HG03095 (cell line): ENCODE data around the gene CACNA1A.
"Not testable (repeated sequence)": the region's sequence is repeated elsewhere in the genome, so short reads cannot be mapped to it uniquely, and the experiment has no call there.

Experiments
- ATAC-seq: cut with Tn5 transposase; IDR thresholded peaks from one replicate; pipeline ENCODE4 v1.9.1; 2021; ENCODE audit warnings: moderate library complexity; ENCODE audit not compliant: unreplicated experiment

The CACNA1A gene

GRCh38 chr19:13282486-13283065 lies 223.7 kb downstream of the CACNA1A start:
- ATAC-seq, result no peak

GRCh38 chr19:13281567-13282291 lies 224.6 kb downstream of the CACNA1A start:
- ATAC-seq, result no peak

DNA sequence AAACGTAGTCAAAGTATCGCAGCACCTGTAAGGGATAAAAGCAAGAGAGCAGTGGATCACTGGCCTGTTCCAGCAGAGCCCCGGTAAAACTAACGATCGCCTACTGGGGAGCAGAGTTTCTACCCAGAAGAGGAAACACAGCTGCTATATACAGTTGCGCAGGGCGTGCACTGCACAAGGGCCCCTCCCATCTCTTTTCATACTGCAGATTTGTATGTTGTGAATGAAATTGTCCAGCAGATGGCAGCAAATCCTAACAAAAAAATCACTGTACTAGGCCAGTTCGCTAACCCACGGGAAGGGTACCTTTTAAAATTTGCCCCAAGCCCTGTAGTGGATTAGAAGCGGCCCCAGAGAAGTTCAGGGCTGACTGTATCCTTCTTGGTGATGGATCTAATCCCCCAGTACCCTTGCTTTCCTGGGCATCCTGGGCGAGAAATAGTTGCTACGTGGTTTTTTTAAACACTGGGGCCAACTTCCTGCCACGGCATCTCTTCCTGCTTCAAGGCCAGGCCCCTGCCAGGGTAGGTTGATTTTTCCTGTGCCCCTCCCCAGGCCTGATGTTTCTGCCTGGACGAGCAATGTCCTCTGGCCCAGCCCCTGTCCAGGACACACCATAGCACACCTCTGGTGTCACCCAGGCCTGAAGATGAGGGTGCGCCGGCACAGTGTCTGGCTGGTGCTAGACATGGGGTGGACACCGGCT lies 229.0 kb downstream of the CACNA1A start:
- ATAC-seq, result no peak

GRCh38 chr19:13275016-13275722 lies 231.1 kb downstream of the CACNA1A start:
- no peak for ATAC-seq

DNA sequence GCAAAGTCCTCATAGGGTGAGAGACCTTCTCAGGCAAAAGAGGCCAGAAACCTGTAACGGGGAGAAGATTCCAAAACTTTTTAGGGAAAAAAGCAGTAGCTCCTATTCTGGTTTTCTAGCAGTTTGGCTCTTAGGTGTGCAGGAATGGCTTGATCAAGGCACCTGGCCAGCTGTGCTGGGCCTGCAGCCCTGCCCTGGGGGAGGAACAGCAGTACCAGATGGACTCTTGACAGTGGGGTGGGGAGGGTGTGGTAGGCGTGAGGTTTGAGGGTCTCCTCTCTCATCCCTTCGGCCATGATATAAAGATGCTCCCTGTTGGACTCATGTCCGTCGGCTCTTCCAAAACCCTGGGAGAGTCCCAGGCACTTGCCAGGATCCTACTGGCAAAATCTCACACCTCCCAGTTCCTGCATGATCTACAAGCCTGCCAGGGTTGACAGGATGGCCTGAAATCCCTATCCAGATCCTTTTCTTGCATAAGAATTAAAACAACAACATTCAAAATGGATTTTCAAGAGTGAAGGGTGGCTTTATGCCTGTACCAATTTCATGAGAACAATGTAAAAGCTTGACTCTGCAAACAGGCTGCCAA lies 235.7 kb downstream of the CACNA1A start:
- ATAC-seq, result no peak

DNA sequence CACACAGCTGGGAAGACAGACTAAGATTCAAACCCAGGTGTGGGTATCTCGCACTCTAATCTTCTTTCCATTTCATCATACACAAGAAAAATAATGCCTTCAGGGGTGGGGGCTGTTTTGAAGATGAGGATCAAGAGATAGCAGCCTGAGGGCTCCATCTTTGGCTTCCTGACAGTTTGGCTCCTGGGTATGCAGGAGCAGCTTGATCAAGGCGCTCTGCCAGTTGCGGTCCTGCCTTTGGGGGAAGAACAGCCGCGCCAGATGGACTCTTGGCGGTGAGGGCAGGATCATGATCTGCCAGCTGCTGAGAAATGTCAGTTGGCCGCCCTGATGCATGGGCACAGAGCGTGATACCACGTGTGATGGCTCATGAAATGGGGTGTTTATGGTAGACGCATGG lies 236.9 kb downstream of the CACNA1A start:
- no peak for ATAC-seq

DNA sequence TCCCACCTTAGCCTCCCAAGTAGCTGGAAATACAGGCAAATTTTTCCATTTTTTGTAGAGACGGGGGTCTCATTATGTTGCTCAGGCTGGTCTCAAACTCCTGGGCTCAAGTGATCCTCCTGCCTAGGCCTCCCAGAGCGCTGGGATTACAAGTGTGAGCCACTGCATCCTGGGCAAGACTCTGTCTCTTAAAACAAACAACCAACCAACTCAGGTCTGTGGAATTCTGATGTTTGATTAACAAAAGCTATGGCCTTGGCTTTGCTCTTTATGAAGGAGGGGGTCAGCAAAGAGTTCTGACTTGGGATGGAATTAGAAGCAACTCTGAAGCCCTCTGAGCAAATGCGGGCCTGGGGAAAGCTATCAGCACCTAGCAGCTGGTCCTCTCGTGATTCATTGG lies 238.4 kb downstream of the CACNA1A start:
- no peak for ATAC-seq

DNA sequence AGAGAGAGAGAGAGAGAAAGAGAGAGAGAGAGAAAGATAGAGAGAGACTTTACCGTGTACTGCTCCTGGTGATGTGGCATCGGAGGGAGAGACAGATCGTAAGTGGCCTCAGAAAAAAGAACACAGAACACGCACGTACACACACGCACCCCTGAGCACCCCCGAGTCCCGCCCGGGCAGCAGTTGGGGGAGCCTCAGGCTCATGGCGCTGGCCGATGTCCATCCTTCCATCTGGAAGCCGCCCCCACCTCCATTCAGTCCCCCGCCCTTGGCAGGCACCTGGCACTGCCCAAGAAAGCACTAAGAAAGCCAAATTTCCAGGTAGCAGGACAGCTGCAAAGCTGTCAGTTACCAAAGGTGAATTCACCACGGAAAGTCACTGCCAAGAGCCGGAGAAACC lies 239.1 kb downstream of the CACNA1A start:
- ATAC-seq, result no peak

DNA sequence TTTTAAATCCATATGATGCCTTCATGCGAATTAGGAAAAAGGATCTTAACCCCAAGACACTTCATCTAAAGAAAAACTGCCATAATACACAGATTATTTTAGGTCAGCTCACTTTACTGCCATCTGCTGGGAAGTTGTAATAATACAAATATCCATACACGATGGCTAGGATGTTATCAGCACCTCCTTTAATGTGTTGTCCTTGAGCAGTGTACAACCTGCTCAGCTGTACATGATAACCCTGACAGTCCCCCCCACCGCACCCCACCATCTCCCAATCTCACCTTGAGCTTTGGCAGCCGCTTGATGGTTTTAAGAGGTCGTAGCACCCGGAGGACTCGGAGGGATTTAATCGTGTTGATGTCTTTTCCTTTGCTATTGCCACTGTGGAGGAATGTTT lies 243.8 kb downstream of the CACNA1A start:
- ATAC-seq, result no peak

DNA sequence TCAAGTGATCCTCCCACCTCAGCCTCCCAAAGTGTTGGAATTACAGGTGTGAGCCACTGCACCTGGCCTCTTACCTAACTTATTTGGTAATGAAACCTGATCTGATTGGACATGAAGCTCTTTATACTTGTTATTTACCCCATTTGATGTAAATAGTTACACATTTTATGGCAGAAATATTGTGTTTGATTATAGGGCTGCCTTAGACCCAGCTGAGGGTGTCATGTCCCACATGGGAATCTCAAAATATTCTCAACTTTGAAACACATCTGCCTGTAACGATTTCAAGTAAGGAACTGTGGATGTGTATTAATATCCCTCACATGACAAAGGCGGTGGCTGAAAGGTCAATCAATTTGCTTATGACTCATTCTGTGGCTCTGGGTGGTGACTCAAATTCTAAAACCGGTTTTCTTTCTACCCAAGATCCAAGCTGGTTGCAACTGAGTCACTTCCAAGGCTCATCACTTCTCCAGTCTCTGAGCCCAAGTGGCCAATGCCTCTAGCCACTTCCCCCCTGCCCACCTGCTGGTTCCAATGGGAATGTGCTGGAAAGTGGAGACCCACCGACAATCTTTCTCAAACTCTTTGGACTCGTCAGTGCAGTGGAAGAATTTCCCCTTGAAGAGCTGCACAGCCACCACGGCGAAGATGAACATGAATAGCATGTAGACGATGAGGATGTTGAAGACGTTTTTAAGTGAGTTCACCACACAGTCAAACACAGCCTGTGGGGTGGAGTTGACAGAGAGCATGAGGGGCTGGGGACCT lies 245.2 kb downstream of the CACNA1A start:
- peak; percentile 65 for ATAC-seq

- no peak for ATAC-seq
Measured at GRCh38 chr19:13256918-13257317, 249.4 kb downstream of the CACNA1A start.

GRCh38 chr19:13256398-13256797 lies 249.9 kb downstream of the CACNA1A start:
- not testable (repeated sequence) for ATAC-seq

DNA sequence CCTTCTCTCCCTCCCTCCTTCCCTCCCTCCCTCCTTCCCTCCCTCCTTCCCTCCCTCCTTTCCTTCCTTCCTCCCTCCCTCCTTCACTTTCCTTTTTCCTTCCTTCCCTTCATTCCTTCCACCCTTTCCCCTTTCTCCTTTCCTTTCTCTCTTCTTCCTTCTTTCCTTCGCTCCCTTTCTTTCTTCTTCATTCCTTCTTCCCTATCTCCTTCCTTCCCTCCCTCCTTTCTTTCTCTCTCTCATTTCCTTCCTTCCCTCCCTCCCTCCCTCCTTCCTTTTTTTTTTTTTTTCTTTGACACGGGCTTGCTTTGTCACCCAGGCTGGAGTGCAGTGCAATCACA lies 250.6 kb downstream of the CACNA1A start:
- no peak for ATAC-seq

DNA sequence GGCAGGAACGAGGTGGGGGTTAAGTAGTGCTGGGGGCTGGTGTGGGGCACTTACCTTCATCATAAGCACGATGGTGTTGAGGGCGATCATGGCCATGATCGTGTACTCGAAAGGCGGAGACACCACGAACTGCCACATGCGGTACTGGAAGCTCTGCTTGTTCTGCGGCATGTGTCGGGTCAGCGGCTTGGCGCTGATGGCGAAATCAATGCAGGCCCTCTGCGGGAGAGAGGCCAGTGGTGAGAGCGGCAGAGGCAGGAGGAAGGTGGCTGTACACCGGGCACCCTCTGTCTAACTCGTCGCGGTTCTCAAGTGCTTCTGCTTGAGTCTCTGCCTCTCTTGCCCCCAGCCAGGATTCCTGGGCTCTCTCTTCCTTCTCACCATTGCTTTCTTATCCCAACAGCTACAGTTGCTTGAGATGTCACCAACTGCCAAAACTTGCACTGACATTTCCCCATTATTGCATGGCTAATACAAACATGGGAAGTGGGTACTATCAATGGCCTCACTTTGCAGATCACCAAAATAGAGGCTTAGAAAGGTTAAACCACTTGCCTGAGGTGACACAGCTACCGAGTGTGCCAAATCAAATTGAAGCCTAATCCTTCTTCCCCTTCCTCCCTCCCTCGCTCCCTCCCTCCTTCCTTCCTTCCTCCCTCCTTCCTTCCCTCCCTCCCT lies 251.1 kb downstream of the CACNA1A start:
- ATAC-seq, result no peak

DNA sequence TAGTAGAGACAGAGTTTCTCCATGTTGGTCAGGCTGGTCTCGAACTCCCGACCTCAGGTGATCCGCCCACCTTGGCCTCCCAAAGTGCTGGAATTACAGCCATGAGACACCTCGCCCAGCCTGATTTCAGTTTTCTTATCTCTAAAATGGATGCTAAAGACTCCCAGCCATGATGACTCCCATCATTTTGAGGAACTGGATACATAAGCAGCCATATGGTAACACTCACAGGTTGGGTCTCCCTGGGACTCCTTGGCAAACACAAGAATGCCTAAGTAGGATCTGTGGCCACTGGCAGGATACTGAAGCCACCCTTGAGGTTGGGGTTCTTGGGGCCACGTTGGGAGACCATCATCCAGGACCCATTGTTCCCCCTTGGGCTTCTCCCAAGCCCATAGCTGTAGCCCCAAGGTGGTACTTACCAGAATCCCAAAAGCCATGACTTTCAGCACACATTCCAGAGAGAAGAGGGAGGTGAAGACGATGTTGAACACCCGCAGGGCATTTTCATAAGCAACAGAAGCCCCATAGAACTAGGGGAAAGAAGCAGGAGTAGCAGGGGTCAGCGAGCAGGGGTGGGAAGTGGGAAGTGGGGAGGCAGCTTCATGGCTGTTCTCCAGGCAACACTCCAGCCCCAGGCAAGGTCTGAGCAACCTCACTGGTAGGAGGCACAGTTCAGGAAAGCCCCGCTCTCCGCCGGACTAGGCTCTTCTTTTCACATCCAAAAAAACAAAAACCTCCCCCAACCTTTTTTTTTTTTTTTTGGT lies 253.5 kb downstream of the CACNA1A start:
- no peak for ATAC-seq

DNA sequence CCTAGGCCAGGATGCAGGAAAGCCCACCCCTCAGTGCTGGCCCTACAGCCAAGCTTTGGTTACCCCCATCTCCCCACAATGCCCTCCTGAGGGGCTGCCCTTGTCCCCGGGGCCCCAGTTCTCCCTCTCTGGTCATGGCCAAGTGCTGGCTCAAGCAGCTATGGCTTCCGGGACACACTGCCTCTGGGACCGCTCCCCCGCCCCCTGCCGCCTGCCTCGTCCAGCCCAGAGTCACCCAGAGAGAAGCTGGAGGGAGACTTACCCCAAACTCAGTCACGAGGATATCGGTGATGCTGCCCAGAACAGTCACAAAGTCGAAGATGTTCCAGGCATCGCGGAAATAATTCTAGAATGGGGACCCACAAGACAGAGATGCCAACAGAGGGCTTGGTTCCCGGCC lies 261.4 kb downstream of the CACNA1A start:
- ATAC-seq, result no peak

GRCh38 chr19:13241231-13242104 lies 264.8 kb downstream of the CACNA1A start:
- no peak for ATAC-seq

DNA sequence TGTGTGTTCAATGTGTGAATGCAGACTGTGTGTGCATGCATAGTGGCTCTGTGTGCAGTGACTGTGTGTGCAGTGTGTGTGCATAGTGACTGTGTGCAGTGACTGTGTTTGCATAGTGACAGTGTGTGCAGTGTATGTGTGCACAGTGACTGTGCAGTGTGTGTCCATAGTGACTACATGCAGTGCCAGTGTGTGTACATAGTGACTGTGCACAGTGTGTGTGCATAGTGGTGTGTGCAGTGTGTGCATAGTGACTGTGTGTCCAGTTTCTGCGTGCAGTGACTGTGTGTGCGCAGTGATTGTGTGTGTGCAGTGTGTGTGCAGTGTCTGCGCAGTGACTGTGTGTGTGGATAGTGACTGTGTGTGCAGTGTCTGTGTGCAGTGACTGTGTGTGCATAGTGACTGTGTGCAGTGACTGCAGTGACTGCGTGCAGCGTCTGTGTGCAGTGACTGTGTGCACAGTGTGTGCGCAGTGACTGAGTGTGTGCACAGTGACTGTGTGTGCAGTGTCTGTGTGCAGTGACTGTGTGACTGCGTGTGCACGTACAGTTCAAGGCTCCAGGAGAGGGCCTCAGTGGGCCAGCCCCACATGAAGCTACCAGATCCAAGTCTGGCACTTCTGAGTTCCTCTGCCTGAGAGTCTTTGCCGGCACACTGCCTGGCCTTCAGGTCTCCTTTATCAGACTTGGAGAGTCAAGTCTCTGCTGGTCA lies 265.8 kb downstream of the CACNA1A start:
- ATAC-seq, result no peak
